Amygdala (tissue), 56 donors: ENCODE data around the gene ARID1B.
"Not testable (repeated sequence)": the region's sequence is repeated elsewhere in the genome, so short reads cannot be mapped to it uniquely, and the experiment has no call there.

Experiments
- DNase-seq, 56 donors: peaks; one replicate each; lab custom pipeline; 2025; lab: John Stamatoyannopoulos, UW

ARID1B gene

DNA sequence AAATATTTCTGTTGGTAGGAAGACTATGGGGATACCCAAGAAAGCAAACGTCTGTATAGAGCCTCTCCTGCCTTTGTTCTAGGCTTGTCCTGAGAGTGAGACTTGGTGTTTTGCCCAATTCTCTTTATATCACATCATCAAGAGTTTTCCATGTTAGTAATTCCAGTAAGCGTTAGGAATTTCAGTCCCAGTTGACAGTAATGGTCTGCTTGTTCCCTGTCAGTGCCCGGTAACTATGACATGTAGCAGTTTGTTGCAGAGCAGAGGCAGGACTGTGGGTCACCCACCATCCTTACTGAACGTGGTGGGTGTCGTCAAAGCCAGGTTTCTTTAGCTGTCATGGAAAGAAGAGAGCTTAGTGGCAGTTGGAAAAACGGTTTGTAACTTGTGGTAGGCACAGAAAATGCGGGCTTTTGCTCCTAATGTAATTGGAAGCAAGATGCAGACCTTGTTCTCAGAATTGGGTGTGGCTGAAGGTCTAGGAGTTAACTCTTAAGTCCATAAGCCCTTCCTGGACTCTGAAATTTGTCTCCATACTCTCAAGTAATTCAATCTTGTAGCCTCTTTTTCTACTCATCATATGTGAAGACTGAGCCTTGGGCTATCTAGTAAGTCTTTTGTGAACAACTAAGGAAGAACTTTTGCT, 357.3 kb downstream of the ARID1B start:
- no peak for DNase-seq

DNA sequence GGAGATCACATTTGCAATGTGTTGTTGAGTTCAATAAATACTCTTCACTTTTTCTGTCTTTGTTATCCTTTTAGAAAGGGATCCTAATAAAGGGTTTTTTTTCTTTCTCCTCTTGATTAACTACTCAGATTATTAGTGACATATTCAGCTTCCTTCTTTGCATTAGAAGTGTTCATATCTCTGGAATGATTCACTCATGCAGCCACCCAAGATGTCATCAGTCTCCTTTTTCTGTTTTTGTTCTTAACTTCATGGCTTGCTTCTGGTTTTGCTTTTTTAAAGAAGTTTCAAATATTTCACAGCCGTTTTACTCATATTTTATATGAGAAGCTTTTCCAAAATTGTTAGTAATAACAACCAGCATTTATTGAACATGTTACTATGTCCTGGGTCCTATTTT, 358.5 kb downstream of the ARID1B start:
- DNase-seq: no peak

DNA sequence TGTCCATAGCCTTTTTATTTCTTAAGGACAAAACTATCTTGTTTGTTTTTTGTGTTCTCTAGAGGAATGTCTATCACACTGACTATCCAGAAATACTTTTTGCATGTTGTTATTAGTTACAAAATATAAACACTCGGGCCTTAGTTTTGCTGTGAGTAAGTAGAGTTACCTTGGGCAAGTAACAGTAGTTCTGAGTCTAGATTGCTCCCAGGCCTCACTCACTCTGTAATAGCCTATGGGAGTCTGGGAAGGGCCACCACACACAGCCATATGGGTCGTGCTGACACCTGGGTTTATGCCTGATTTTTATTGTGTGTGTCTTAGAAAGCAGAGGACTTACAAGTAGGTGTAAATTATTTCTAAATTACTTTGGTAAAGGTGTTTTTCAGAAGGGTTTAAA, 360.3 kb downstream of the ARID1B start:
- DNase-seq: no peak

DNA sequence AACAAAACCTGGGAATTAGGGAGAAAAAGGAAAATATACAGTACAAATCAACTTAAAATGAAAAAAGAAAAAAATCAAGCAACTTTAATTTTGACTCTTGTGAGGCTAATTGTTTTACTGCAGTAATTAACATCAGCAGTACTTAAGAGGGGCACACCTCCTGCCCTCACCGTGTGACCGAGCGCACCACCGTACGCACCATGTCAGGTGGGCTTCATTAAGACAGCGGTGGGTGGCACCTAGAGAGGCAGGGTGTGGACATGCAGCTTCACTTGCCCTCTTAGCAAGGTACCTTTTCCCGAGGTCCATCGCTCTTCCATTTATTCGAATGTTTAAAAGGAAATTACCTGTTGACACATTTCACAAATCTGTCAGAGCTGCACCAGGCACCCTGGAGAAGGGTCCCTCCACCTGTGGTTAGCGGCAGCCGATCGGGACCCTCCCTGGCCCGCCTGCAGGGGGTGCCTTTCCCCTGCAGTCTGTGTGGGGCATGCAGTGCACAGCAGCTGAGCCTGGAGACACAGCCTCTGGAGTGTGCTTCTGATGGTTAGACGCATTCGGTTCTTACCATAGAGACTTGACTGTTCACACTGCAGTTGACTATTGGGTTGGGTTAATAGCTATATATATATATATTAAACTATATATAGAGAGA, 362.0 kb downstream of the ARID1B start:
- peak in 1 of 56 donors; percentile 23 for DNase-seq

DNA sequence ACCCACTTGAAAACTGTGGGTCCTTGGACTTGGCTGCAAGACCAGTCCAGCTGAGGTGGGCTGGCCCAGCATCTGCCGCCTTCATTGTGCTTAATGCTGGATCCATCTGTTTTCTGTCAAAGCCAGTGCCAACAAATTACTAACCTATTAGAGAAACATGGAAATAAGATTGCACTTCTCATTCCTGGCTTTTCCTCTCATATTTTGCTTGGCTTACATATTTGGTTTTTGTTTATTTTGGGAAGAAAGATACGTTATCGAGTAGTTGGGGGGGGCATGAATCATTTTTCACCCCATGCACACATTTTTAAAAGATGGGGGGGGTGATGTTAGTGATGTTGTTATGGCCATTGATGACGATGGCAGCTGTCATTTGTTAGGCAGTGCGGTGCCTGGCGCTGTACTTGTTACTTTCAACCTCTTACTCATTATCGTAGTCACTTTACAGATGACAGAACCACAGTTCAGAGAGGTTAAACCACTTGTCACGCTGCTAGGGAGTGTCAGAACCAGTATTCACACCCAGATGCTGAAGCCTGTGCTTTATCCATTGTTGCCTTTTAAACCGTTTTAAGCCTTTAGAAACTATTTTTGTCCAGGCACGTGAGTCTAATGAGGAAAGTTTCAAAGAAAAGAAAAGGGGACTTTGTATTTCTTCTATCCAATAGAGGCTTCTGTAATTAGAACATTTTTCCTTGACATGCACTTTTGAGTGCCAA, 366.2 kb downstream of the ARID1B start:
- DNase-seq: peak in 1 of 56 donors; percentile 24

DNA sequence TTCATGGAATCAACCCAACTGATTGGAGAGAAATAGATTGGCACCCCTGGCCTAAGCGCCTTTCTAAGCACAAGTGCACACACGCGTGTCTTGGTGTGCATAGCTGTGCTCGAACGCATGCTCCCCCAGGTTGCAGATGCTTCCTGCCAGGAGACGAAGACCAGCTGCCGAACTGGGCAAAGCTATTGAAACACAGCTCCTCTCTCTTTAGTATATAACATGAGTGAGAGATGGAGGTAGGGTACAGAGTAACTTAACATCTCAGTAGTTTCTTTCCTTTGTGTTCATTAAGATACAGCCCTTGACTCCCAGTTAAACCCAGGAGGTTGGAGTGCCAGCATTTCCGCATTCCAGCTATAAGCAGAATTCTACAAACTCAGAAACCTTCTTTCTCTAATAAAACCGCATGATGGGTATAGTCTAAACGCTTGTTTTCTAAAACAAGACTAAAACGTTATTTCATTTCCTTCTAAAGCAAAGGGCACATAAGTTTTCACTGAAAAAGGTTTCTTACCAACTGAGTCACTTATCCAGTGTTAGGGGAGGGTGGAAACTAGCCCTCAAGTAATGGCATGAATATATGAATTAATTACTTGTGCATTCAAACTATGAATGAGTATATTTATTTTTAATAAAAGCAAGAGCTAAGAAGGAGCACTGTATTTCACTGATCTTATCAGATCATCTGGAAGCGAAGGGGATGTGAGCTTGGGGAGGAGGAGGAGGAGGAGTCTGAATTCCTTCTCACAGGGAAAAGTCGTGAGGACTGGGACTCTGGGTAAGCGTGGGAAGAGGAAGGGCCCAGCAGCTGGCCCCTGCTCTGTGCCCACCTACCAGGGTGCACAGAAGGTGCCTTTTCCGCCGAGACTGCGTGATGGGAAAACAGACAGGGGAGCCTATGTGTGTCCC, 367.0 kb downstream of the ARID1B start:
- no peak for DNase-seq

DNA sequence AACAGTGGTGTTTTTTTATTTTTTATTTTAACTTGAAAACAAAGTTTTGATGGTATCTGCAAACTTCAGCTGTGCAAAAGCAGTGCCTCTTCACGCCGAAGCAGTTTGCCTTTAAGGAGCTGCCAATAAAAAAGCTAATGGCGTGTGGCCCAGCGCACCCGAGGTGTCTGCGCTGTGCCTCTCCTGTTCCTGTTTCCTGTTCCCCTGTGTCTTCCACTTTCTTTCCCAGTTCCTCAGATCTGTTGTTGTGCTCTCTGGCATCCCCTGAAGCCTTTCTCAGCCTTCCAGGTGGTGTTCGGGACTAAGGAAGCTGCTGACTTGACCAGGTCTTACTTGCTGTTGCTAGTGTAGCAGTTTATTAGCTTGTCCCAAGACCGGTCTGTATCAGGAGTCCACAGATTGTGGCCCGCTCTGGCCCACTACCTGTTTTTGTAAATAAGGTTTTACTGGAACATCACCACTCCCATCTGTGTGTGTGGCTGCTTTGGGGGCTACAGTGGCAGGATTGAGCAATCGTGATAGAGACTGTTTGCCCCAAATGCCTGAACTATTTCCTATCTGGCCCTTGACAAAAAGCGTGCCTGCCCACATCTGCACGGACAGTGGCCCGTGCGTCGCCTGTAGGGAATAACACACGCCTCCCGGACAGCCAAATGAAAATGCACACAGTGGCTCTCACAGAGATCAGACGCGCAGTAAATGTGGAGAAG, 367.8 kb downstream of the ARID1B start:
- DNase-seq: no peak

DNA sequence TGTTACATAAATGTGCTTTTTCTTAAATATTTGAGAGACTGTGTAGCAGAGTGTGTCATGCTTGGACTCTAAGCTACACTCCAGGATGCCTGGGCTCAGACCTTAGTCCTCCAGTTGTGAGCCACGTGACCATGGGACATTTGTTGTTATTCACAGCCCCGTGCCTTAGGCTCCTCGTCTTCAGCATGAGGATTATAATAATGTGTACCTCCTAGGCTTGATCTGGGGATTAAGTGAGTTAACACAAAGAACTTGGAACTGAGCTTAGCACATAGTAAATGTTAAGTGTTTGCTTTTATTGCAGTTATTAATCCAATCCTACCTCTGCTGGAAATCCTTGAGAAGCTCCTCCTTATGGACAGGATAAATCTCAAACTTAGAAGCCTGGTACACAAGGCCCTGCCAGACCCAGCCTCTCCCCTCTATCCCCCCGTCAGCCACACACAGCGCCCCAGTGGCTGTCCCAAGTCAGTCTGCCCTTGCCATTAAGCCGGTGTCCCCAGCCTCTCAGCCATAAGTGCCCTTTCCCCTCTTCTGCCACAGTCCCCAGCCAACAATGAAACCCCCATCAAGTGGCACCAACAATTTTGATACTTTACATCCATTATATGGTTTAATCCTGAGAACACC, 368.6 kb downstream of the ARID1B start:
- no peak for DNase-seq

DNA sequence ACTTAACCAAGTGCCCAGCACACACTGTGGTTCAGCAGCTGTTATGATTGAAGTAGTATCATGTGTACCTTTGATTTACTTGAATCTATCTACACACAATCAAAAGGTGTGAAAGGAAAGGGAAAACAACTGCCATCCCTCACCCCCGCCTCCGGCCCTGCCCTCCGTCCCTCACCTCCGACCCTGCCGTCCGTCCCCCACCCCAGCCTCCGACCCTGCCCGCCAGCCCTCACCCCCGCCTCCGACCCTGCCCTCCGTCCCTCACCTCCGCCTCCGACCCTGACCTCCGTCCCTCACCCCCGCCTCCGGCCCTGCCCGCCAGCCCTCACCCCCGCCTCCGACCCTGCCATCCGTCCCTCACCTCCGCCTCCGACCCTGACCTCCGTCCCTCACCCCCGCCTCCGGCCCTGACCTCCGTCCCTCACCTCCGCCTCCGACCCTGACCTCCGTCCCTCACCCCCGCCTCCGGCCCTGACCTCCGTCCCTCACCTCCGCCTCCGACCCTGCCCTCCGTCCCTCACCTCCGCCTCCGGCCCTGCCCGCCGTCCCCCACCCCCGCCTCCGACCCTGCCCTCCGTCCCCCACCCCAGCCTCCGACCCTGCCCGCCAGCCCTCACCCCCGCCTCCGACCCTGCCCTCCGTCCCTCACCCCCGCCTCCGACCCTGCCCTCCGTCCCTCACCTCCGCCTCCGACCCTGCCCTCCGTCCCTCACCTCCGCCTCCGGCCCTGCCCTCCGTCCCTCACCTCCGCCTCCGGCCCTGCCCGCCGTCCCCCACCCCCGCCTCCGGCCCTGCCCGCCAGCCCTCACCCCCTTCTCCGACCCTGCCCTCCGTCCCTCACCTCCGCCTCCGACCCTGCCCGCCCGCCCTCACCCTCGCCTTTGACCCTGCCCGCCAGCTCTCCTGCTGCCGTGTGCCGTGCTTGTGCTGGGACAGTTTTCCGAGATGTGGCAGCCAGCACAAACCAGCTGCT, 370.2 kb downstream of the ARID1B start:
- DNase-seq: not testable (repeated sequence)

DNA sequence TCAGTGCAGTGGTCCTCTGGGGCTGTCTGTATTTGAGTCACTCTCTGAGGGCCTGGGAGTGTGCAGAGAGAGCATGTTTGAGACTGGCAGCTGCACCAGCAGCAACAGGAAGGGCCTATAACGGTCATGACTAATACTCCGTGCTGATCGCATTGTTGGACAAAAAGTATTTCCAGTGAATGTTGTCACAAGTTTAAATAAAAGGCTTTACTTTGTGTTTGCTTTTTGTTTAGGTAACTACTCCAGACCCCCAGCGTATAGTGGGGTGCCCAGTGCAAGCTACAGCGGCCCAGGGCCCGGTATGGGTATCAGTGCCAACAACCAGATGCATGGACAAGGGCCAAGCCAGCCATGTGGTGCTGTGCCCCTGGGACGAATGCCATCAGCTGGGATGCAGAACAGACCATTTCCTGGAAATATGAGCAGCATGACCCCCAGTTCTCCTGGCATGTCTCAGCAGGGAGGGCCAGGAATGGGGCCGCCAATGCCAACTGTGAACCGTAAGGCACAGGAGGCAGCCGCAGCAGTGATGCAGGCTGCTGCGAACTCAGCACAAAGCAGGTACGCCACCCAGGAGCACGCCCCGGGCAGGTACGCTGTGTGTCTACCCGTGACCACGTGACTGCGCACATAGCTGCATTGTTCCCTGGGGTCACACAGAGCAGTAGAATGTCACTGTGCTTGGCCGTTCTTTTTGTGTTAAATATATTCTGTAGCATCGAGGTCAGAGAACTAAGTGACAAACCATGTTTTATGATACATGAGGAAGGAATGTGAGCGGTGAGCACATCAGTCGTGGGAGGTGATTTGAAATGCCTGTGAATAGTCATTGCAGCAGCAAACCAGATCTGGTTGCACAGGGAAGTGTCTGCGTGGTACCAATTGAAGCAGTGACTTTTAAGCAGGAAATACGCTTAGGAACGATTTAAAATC, 371.5 kb downstream of the ARID1B start:
- peak in 50 of 56 donors; percentile 13 to 89 (median 58) for DNase-seq

DNA sequence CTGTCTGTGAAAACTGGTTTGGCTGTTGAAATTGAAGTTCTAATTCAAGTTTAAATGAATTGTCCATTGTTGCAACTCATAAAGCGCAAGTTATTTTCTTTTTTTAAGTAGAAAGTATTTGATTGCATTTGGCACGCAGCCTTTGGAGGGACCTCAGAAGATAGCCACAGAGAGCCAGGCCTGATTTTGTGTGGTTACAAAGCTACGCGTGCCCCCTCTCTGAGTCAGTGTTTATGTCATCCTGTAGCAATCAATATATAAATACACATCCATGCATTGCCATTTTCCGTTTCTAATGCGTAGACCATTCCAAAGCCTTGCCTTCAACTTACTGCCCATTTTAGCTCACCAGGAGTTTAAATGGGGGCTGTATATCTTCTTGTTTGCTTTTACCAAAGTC, 372.9 kb downstream of the ARID1B start:
- DNase-seq: no peak

DNA sequence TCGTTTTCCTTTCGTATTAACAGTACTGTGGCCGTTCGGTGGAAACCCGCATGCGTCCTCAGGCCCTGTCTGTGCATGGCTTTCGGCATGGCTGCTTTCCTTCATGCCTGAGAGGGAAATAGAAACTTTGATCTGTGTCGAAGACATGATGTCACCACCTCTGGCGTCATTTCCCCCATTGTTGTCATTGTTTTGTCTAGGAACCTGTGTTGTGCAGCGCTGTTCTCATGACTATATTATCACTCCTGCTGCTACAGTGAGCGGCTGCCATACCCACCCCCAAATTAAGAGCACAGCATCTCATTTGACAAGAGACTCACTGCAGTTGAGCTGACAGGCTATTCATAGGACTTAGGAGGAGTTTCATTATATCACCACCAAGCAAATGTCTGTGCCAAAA, 373.9 kb downstream of the ARID1B start:
- DNase-seq: no peak

DNA sequence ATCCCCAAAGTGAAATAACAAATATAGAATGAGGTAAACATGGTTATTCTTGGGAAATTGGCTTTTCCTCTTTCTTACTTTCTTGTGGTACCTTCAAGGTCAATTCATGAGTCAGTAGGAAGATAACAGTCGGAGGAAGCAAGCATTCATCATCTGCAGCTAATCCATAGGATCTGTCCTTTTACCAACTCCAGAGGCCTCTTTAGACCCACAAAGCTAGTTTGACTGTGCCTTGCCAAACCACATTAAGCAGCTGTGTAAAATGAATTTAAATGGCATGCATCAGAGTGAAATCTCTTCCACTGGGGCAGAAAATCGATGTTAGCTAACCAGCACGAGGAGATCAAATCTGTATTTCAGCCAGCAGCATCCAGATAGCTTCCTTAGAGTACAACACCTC, 374.8 kb downstream of the ARID1B start:
- DNase-seq: no peak

DNA sequence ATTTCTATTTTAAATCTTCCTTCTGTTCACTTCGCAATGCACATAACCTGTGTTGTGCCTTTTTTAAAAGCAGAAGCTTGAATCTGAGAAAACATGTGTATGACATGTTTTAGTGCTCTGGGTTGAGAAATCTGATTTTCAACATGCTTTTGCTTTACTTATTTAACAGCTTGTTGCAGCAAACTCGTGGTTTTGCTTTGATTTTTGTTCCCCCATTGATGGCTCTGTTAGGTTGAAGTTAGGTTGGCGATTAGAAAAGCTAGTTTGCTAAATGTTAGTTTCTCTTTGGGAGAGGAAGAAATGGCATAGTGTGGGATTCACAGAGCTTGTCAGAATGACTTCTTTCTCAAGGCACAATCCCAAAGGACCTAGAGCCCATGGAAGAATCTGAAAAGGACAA, 375.4 kb downstream of the ARID1B start:
- no peak for DNase-seq

DNA sequence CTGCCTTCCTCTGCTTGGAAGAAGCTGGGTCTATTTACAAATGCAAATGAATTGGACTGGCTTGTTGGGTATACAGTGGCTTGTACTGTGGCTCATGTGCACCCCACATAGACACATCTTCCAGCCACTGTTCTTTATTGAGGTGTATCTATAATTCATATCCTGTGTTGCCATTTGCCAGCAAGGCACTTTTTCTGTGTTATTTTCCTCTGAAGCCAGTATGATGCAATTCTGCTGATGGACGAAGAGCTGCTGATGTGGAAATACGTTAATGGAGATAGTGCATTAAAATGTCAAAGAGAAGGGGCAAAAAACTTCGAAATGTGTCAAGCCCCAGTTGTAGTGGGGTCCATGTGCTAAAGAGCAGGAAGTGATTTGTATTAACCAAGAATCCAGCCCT, 378.6 kb downstream of the ARID1B start:
- DNase-seq: no peak

DNA sequence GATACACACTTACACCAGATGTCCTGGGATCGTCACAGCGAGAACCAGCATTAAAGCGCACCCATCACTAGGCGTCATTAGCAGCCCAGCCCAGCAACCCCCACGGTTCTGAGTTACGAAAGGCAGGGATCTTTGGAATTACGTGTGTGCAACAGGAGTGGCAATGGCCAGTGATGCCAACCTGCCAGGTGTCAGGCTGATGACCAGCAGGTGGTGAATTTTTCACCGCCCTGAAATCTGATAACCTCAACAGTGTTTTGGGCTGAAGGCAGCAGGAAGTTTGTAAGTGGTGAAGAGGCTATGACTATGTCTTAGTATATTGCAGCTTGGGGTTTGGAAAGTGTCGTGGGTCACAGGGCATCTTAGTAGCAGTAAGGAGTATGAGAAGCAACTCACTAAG, 380.1 kb downstream of the ARID1B start:
- no peak for DNase-seq

DNA sequence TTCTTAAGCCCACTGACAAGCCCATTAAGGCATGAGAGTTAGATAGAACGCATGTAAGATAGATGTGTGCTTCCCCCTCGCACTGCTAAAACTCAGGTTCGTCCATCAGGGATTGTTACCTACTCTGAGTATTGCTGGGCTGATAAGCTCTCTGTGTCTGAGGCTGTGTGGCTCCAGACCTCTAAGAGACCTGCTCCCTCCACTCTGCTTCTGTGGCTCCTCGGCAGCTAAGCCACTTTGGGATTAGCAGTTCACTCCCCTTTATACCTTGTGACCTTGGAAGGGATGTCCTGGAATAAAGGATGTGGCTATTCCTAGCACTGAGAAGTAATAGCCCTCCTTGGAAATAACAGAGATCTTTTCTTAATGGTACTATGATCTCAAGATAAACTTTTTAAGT, 381.3 kb downstream of the ARID1B start:
- DNase-seq: no peak
